ENCODE results near the gene SWAP70. TPM values are rescaled to one million over a fixed set of nuclear protein-coding genes. Genes with fewer than 3 reads are reported as not detected.

Gene SWAP70
- total and polyA plus RNA-seq, 2 donors (not counting 1 experiment from before 2014, with no cell fraction given), result 45.1 to 74.4 TPM

GRCh38 chr11:9669954-9670353 lies 6.1 kb downstream of the SWAP70 start:
- Histone ChIP-seq H3K4me2 (ENCODE audit: extremely low read depth, insufficient read depth, low read length) (no peak overlapping the region), H3K27me3 (ENCODE audit: control insufficient read depth, insufficient read depth, low read length) (no peaks in the 10 kb centered on the region), H4K20me1 (ENCODE audit: control insufficient read depth, extremely low read depth, insufficient read depth, low read length) (no peaks in the 10 kb centered on the region), H3K4me3 (replicated peaks in 1 of 4; ENCODE audit: control extremely low read depth in 1 of 4, insufficient read depth in 1 of 4, low read depth in 3 of 4, low read length in 4 of 4) (no peak overlapping the region), H3K36me3 (ENCODE audit: control insufficient read depth, insufficient read depth, low read length) (no peaks in the 10 kb centered on the region), H2AFZ (ENCODE audit: low read length) (no peak overlapping the region), H3K79me2 (ENCODE audit: control insufficient read depth, insufficient read depth, low read length) (peaks cover 71% of the 10 kb centered on the region), H3K4me1 (ENCODE audit: control insufficient read depth, extremely low read depth, insufficient read depth, low read length) (no peaks in the 10 kb centered on the region), H3K9me3 (ENCODE audit: control insufficient read depth, insufficient read depth, low read depth, low read length) (no peaks in the 10 kb centered on the region), H3K27ac (ENCODE audit: insufficient read depth, low read length) (no peak overlapping the region), H3K9ac (ENCODE audit: insufficient read depth, low read length) (no peak overlapping the region)
- TF ChIP-seq, protein P1, sequence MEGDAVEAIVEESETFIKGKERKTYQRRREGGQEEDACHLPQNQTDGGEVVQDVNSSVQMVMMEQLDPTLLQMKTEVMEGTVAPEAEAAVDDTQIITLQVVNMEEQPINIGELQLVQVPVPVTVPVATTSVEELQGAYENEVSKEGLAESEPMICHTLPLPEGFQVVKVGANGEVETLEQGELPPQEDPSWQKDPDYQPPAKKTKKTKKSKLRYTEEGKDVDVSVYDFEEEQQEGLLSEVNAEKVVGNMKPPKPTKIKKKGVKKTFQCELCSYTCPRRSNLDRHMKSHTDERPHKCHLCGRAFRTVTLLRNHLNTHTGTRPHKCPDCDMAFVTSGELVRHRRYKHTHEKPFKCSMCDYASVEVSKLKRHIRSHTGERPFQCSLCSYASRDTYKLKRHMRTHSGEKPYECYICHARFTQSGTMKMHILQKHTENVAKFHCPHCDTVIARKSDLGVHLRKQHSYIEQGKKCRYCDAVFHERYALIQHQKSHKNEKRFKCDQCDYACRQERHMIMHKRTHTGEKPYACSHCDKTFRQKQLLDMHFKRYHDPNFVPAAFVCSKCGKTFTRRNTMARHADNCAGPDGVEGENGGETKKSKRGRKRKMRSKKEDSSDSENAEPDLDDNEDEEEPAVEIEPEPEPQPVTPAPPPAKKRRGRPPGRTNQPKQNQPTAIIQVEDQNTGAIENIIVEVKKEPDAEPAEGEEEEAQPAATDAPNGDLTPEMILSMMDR (conservative IDR thresholded peaks at IDR 0.05 in 1 of 2, IDR thresholded peaks at IDR 0.05 in 1 of 2; ENCODE audit: low read depth in 1 of 2, low read length in 2 of 2), result no peak
- TF ChIP-seq EZH2 (IDR thresholded peaks at IDR 0.05; ENCODE audit: low read length, missing control alignments), result no peak
- DNase-seq (ENCODE audit: low read depth in 2 of 2), result no peak

DNA sequence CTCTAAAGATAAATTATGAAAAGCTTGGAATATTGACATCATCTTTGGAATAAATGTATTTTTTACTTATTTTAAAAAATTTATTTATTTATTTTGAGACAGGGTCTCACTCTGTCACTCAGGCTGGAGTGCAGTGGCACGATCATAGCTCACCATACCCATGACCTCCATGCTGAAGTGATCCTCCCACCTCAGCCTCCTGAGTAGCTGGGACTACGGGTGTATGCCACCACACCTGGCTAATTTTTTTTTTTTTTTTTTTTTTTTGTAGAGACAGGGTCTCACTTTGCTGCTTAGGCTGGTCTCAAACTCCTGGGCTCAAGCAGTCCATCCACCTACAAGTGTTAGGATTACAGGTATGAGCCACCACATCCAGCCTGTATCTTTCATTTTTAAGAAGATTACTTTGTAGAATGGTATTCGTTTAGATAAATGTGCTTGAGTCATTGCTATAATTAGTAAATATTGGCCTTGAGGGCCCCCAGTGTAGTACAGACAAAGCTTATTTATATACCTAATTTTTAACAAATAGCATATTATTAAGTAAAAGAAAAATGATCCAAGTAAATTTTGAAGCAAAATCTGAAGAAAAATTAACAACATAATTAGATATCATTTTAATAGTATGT lies 8.5 kb downstream of the SWAP70 start:
- TF ChIP-seq, protein P1 (conservative IDR thresholded peaks at IDR 0.05 in 1 of 2, IDR thresholded peaks at IDR 0.05 in 1 of 2; ENCODE audit: low read depth in 1 of 2, low read length in 2 of 2), result no peak
- no peak for TF ChIP-seq EZH2 (IDR thresholded peaks at IDR 0.05; ENCODE audit: low read length, missing control alignments)
- Histone ChIP-seq H2AFZ (ENCODE audit: low read length) (no peak overlapping the region), H3K27me3 (ENCODE audit: control insufficient read depth, insufficient read depth, low read length) (no peaks in the 10 kb centered on the region), H3K79me2 (ENCODE audit: control insufficient read depth, insufficient read depth, low read length) (peaks cover 59% of the 10 kb centered on the region), H3K27ac (ENCODE audit: insufficient read depth, low read length) (no peak overlapping the region), H3K9me3 (ENCODE audit: control insufficient read depth, insufficient read depth, low read depth, low read length) (no peaks in the 10 kb centered on the region), H3K9ac (ENCODE audit: insufficient read depth, low read length) (no peak overlapping the region), H4K20me1 (ENCODE audit: control insufficient read depth, extremely low read depth, insufficient read depth, low read length) (no peaks in the 10 kb centered on the region), H3K4me1 (ENCODE audit: control insufficient read depth, extremely low read depth, insufficient read depth, low read length) (no peaks in the 10 kb centered on the region), H3K4me3 (replicated peaks in 1 of 4; ENCODE audit: control extremely low read depth in 1 of 4, insufficient read depth in 1 of 4, low read depth in 3 of 4, low read length in 4 of 4) (no peak overlapping the region), H3K4me2 (ENCODE audit: extremely low read depth, insufficient read depth, low read length) (no peak overlapping the region), H3K36me3 (ENCODE audit: control insufficient read depth, insufficient read depth, low read length) (no peaks in the 10 kb centered on the region)
- peak in 1 of 2 donors; percentile 38 for DNase-seq (ENCODE audit: low read depth in 2 of 2)

DNA sequence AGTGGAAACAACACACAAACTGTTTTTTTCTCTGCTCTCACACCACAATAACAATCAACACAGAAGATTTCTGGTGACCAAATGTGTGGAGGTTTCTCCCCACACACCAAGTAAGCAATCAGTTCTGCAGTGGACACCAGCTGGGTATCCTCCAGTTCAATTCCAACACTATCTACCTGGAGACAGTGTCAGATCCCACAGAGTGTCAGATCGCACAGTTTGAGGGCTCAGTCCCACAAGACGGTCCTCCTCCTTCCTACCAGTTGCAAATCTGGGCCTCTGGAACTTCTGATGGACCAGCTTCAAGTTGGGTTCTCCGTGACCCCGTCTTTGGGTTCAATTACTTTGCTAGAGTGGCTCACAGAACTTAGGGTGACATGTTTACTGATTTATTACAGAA lies 9.0 kb downstream of the SWAP70 start:
- no peaks in the 10 kb centered on the region for H3K36me3 ChIP-seq (ENCODE audit: control insufficient read depth, insufficient read depth, low read length)
- H3K27me3 ChIP-seq (ENCODE audit: control insufficient read depth, insufficient read depth, low read length), result no peaks in the 10 kb centered on the region
- no peak overlapping the region for H3K4me3 ChIP-seq (replicated peaks in 1 of 4; ENCODE audit: control extremely low read depth in 1 of 4, insufficient read depth in 1 of 4, low read depth in 3 of 4, low read length in 4 of 4)
- no peak overlapping the region for H2AFZ ChIP-seq (ENCODE audit: low read length)
- no peaks in the 10 kb centered on the region for H3K9me3 ChIP-seq (ENCODE audit: control insufficient read depth, insufficient read depth, low read depth, low read length)
- H3K27ac ChIP-seq (ENCODE audit: insufficient read depth, low read length), result no peak overlapping the region
- no peaks in the 10 kb centered on the region for H3K4me1 ChIP-seq (ENCODE audit: control insufficient read depth, extremely low read depth, insufficient read depth, low read length)
- peaks cover 56% of the 10 kb centered on the region for H3K79me2 ChIP-seq (ENCODE audit: control insufficient read depth, insufficient read depth, low read length)
- no peak for TF ChIP-seq EZH2 (IDR thresholded peaks at IDR 0.05; ENCODE audit: low read length, missing control alignments)
- TF ChIP-seq, protein P1 (conservative IDR thresholded peaks at IDR 0.05 in 1 of 2, IDR thresholded peaks at IDR 0.05 in 1 of 2; ENCODE audit: low read depth in 1 of 2, low read length in 2 of 2), result no peak
- H3K9ac ChIP-seq (ENCODE audit: insufficient read depth, low read length), result no peak overlapping the region
- no peak overlapping the region for H3K4me2 ChIP-seq (ENCODE audit: extremely low read depth, insufficient read depth, low read length)
- no peaks in the 10 kb centered on the region for H4K20me1 ChIP-seq (ENCODE audit: control insufficient read depth, extremely low read depth, insufficient read depth, low read length)
- no peak for DNase-seq (ENCODE audit: low read depth in 2 of 2)

Measured in fibroblast of lung (primary cell).